ENCODE results near the gene SLF2. TPM values are rescaled to one million over a fixed set of nuclear protein-coding genes. Genes with fewer than 3 reads are reported as not detected.
A peak's percentile ranks its signal among the peaks of the same experiment; 100 is the strongest.

SLF2 gene
- total RNA-seq, 1 experiment from 2014 or later: 14.3 TPM

DNA sequence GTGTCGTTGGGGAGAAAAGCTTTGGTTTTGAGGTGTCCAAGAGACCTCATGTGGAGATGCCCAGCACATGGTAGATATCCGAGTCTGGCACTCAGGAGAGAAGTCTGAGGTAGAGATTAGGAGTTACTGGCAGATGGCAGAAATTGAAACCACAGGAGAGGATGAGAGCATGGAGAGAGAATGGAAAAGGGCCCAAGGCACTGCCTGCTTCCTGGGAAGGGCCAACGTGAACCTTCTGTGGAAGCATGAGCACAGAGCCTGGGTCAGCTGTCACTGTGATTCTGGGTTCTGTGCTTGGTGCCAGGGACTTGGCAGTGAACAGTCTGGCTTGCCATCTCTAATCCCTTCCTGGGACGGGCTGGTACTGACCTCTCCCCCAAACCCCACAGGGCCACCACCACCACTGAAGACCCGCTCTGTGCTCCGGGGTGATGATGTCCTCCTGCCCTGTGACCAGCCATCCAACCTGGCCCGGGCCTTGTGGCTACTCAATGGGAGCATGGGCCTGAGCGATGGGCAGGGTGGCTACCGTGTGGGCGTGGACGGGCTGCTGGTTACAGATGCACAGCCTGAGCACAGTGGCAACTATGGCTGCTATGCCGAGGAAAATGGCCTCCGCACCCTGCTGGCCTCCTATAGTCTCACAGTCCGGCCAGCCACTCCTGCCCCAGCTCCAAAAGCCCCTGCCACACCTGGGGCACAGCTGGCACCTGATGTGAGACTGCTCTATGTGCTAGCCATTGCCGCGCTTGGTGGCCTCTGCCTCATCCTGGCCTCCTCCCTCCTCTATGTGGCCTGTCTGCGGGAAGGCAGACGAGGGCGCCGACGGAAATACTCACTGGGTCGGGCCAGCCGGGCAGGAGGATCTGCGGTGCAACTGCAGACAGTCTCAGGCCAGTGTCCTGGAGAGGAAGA, 70.4 kb downstream of the SLF2 start (continued):
- TF ChIP-seq, protein P1, sequence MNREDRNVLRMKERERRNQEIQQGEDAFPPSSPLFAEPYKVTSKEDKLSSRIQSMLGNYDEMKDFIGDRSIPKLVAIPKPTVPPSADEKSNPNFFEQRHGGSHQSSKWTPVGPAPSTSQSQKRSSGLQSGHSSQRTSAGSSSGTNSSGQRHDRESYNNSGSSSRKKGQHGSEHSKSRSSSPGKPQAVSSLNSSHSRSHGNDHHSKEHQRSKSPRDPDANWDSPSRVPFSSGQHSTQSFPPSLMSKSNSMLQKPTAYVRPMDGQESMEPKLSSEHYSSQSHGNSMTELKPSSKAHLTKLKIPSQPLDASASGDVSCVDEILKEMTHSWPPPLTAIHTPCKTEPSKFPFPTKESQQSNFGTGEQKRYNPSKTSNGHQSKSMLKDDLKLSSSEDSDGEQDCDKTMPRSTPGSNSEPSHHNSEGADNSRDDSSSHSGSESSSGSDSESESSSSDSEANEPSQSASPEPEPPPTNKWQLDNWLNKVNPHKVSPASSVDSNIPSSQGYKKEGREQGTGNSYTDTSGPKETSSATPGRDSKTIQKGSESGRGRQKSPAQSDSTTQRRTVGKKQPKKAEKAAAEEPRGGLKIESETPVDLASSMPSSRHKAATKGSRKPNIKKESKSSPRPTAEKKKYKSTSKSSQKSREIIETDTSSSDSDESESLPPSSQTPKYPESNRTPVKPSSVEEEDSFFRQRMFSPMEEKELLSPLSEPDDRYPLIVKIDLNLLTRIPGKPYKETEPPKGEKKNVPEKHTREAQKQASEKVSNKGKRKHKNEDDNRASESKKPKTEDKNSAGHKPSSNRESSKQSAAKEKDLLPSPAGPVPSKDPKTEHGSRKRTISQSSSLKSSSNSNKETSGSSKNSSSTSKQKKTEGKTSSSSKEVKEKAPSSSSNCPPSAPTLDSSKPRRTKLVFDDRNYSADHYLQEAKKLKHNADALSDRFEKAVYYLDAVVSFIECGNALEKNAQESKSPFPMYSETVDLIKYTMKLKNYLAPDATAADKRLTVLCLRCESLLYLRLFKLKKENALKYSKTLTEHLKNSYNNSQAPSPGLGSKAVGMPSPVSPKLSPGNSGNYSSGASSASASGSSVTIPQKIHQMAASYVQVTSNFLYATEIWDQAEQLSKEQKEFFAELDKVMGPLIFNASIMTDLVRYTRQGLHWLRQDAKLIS (CRISPR knock-in tag; IDR thresholded peaks at IDR 0.05; ENCODE audit: borderline replicate concordance): no peak

DNA sequence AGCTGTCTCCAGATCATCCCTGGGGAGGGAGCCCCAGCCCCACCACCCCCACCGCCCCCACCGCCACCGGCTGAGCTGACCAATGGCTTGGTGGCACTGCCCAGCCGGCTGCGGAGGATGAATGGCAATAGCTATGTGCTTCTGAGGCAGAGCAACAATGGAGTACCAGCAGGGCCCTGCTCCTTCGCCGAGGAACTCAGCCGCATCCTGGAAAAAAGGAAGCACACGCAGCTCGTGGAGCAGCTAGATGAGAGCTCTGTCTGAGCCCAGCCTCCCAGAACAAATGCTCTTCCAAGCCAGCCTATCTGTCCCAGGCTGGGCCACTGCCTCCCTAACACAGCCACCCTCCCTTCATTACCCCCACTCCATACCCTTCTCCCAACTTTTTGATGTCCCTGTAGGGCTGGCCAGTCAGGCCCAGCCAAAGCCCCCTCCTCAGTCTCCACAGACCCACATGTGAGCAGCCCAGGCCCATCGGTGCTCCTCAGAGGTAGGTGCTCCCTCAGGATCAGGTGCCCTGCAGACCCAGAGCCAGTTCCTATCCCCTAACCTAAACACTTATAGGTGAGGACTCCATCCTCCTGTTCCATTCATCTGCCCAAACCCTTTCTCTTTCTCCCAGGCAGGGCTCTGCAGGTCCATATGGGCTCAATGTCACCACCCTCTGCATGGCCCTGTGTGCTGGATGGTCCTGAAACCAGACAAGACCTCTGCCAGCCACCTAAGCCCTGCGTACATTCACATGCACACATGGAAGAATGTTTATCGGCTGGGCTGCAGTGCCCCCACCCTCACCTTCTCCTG, 71.3 kb downstream of the SLF2 start:
- ChIA-PET POLR2A (no interaction called here), CTCF (interaction anchor here (1.1 kb wide), 1 partner anchor 13 kb away, joined by 7 read pairs; no protein-coding TSS in a partner anchor)
- Mint-ChIP-seq H3K36me3 (peaks cover 4% of the 10 kb centered on the region; the same call in 1 of the 2 replicates), H3K4me3 (no peak overlapping the region), H3K27me3 (ENCODE audit: low read depth) (no peaks in the 10 kb centered on the region), H3K9me3 (no peaks in the 10 kb centered on the region), H3K27ac (peak overlapping the region; percentile 70; the same call in 1 of the 2 replicates), H3K4me1 (peaks cover 13% of the 10 kb centered on the region)
- no peak for DNase-seq (ENCODE audit: low spot score)
- no peak for ATAC-seq
- TF ChIP-seq, protein P2, sequence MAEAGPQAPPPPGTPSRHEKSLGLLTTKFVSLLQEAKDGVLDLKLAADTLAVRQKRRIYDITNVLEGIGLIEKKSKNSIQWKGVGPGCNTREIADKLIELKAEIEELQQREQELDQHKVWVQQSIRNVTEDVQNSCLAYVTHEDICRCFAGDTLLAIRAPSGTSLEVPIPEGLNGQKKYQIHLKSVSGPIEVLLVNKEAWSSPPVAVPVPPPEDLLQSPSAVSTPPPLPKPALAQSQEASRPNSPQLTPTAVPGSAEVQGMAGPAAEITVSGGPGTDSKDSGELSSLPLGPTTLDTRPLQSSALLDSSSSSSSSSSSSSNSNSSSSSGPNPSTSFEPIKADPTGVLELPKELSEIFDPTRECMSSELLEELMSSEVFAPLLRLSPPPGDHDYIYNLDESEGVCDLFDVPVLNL (CRISPR knock-in tag; IDR thresholded peaks at IDR 0.05; ENCODE audit: borderline replicate concordance, low read depth): no peak
- no peak for TF ChIP-seq ZNF263 (CRISPR knock-in tag; IDR thresholded peaks at IDR 0.05; ENCODE audit: low read depth)
- TF ChIP-seq, protein P3, sequence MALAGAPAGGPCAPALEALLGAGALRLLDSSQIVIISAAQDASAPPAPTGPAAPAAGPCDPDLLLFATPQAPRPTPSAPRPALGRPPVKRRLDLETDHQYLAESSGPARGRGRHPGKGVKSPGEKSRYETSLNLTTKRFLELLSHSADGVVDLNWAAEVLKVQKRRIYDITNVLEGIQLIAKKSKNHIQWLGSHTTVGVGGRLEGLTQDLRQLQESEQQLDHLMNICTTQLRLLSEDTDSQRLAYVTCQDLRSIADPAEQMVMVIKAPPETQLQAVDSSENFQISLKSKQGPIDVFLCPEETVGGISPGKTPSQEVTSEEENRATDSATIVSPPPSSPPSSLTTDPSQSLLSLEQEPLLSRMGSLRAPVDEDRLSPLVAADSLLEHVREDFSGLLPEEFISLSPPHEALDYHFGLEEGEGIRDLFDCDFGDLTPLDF (CRISPR knock-in tag; IDR thresholded peaks at IDR 0.05): no peak
- no peak for TF ChIP-seq NR3C1 (CRISPR knock-in tag; conservative IDR thresholded peaks at IDR 0.05; ENCODE audit: low read depth)
- TF ChIP-seq, protein P4, sequence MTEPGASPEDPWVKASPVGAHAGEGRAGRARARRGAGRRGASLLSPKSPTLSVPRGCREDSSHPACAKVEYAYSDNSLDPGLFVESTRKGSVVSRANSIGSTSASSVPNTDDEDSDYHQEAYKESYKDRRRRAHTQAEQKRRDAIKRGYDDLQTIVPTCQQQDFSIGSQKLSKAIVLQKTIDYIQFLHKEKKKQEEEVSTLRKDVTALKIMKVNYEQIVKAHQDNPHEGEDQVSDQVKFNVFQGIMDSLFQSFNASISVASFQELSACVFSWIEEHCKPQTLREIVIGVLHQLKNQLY (CRISPR knock-in tag; IDR thresholded peaks at IDR 0.05): no peak
- TF ChIP-seq FOXP1 (CRISPR knock-in tag; IDR thresholded peaks at IDR 0.05; ENCODE audit: borderline replicate concordance): no peak
- no peak for TF ChIP-seq ESRRA (CRISPR knock-in tag; IDR thresholded peaks at IDR 0.05; ENCODE audit: borderline replicate concordance)
- TF ChIP-seq, protein P5, sequence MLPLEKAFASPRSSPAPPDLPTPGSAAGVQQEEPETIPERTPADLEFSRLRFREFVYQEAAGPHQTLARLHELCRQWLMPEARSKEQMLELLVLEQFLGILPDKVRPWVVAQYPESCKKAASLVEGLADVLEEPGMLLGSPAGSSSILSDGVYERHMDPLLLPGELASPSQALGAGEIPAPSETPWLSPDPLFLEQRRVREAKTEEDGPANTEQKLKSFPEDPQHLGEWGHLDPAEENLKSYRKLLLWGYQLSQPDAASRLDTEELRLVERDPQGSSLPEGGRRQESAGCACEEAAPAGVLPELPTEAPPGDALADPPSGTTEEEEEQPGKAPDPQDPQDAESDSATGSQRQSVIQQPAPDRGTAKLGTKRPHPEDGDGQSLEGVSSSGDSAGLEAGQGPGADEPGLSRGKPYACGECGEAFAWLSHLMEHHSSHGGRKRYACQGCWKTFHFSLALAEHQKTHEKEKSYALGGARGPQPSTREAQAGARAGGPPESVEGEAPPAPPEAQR (CRISPR knock-in tag; IDR thresholded peaks at IDR 0.05): no peak
- TF ChIP-seq, protein P6, sequence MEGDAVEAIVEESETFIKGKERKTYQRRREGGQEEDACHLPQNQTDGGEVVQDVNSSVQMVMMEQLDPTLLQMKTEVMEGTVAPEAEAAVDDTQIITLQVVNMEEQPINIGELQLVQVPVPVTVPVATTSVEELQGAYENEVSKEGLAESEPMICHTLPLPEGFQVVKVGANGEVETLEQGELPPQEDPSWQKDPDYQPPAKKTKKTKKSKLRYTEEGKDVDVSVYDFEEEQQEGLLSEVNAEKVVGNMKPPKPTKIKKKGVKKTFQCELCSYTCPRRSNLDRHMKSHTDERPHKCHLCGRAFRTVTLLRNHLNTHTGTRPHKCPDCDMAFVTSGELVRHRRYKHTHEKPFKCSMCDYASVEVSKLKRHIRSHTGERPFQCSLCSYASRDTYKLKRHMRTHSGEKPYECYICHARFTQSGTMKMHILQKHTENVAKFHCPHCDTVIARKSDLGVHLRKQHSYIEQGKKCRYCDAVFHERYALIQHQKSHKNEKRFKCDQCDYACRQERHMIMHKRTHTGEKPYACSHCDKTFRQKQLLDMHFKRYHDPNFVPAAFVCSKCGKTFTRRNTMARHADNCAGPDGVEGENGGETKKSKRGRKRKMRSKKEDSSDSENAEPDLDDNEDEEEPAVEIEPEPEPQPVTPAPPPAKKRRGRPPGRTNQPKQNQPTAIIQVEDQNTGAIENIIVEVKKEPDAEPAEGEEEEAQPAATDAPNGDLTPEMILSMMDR (IDR thresholded peaks at IDR 0.05): no peak
- TF ChIP-seq, protein P7, sequence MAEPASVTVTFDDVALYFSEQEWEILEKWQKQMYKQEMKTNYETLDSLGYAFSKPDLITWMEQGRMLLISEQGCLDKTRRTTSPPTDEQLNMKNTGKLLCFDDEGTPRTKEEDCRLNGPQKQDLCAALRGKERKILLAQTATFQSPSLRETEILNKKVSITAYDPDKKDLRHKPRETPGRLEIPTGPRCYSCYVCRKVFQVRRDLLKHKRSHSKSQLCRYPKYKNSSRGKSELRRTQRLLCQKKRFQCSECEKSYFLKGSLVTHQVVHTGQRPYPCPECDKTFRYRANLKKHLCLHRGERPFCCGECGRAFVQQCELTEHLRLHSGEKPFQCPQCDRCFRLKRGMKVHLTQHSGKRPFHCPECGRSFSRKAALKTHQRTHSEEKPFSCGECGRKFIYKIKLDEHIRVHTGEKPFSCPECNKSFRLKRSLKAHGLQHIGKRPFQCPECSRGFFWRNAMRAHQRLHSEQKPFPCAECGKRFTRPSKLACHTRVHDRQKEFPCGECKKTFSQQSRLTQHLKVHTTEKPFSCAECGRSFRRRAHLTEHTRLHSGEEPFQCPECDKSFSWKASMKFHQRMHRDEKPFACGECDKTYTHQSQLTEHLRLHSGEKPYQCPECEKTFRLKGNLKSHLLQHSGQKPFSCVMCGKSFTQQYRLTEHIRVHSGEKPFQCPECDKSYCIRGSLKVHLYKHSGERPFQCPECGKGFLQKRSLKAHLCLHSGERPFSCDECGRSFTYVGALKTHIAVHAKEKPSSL (CRISPR knock-in tag; conservative IDR thresholded peaks at IDR 0.05): no peak
- no peak for TF ChIP-seq NFYB (CRISPR knock-in tag; conservative IDR thresholded peaks at IDR 0.05; ENCODE audit: low read depth)
- TF ChIP-seq, protein P8, sequence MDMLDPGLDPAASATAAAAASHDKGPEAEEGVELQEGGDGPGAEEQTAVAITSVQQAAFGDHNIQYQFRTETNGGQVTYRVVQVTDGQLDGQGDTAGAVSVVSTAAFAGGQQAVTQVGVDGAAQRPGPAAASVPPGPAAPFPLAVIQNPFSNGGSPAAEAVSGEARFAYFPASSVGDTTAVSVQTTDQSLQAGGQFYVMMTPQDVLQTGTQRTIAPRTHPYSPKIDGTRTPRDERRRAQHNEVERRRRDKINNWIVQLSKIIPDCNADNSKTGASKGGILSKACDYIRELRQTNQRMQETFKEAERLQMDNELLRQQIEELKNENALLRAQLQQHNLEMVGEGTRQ (CRISPR knock-in tag; IDR thresholded peaks at IDR 0.05): no peak
- no peak for TF ChIP-seq HMGA2 (CRISPR knock-in tag; IDR thresholded peaks at IDR 0.05)
- TF ChIP-seq TEAD1 (CRISPR knock-in tag; IDR thresholded peaks at IDR 0.05): no peak

Measured in WTC11 (cell line).